Upper lobe of left lung (tissue), 6 donors: Measurements from ENCODE around the gene COX17. TPM values are rescaled to one million over a fixed set of nuclear protein-coding genes. Genes with fewer than 3 reads are reported as not detected.

Experiments
- ATAC-seq, 2 donors: fragments of 200-7000 bp; cut with Tn5 transposase; one replicate each; pipeline ENCODE4 v1.9.1; 2022; ENCODE audit warnings: mild to moderate bottlenecking in 2 of 2, moderate library complexity in 2 of 2; ENCODE audit not compliant: low FRiP score in 2 of 2
- DNase-seq, 2 donors: peaks; one replicate each; pipeline ENCODE4 v3.0.0-alpha.2; 2019 to 2020
- H3K27ac ChIP-seq, 4 donors: fragments of 200-600 bp; sonication (generic); one replicate each; pipeline ENCODE4 v1.5.1; 2016 to 2019
- H3K27me3 ChIP-seq, 4 donors: fragments of 200-600 bp; sonication (generic); one replicate each; pipeline ENCODE4 v1.5.1; 2017 to 2019
- H3K36me3 ChIP-seq, 4 donors: fragments of 200-600 bp; sonication (generic); one replicate each; pipeline ENCODE4 v1.5.1; 2016 to 2019
- H3K4me1 ChIP-seq, 4 donors: fragments of 200-600 bp; sonication (generic); one replicate each; pipeline ENCODE4 v1.5.1; 2018 to 2019
- H3K4me3 ChIP-seq, 4 donors: fragments of 200-600 bp; sonication (generic); one replicate each; pipeline ENCODE4 v1.5.1; 2017 to 2019; ENCODE audit warnings: mild to moderate bottlenecking in 2 of 4, moderate library complexity in 1 of 4
- H3K9me3 ChIP-seq, 4 donors: fragments of 200-600 bp; sonication (generic); one replicate each; pipeline ENCODE4 v1.5.1; 2018 to 2019
- CTCF ChIP-seq, 6 experiments: fragments of 450-650 bp in 4 of 6; fragments of 200-600 bp in 2 of 6; sonication (generic) in 2 of 6; IDR thresholded peaks; one replicate each; pipeline ENCODE4 v1.5.1; 2016 to 2019; ENCODE audit warnings: antibody characterized with exemption in 6 of 6
- EP300 ChIP-seq, 4 donors: sonication (generic); formaldehyde crosslinking; IDR thresholded peaks; one replicate each; pipeline ENCODE4 v1.5.1; 2017; ENCODE audit warnings: antibody characterized with exemption in 4 of 4, control low read depth in 2 of 4
- POLR2A ChIP-seq, 4 donors: fragments of 450-650 bp; IDR thresholded peaks; one replicate each; pipeline ENCODE4 v1.5.1; 2016 to 2017; ENCODE audit warnings: antibody characterized with exemption in 4 of 4, mild to moderate bottlenecking in 2 of 4
- POLR2AphosphoS5 ChIP-seq, 2 donors: sonication (generic); formaldehyde crosslinking; IDR thresholded peaks; one replicate each; pipeline ENCODE4 v1.5.1; 2017; ENCODE audit warnings: antibody characterized with exemption in 2 of 2
- WGBS, 2 donors: methylation state at CpG; one replicate each; pipeline ENCODE4 v1.1.5; 2017 to 2018; 5-methylcytosine and 5-hydroxymethylcytosine counted together
- total RNA-seq, 6 donors: library from RNA; depleted of rRNA in 4 of 6; stranded (reverse); fragments of >200 nt in 4 of 6; gene quantifications; one replicate each; pipeline versions ENCODE4 v1.1.0 to v1.2.1, GENCODE V29; 2016 to 2021
- donor health status: DM: no; HTN: no; CAD: no; lungs with moderate emphysema.
- donor health status: DM: no; HTN: yes; CAD: no; lungs with severe emphysema.

The COX17 gene
- total RNA-seq, 6 donors from 2014 or later = 32.3 to 60.8 (median 51.8) TPM

GRCh38 chr3:119658994-119659393, 18.2 kb downstream of the COX17 start:
- DNase-seq (no peak), ATAC-seq (no peak)
- H3K27ac ChIP-seq = no peak overlapping the region
- H3K9me3 ChIP-seq = no peaks in the 10 kb centered on the region
- H3K36me3 ChIP-seq = peaks cover 0 to 2% (median 0%) of the 10 kb centered on the region in 4 donors
- no peaks in the 10 kb centered on the region for H3K27me3 ChIP-seq
- peaks cover 0 to 8% (median 7%) of the 10 kb centered on the region in 4 donors for H3K4me1 ChIP-seq
- H3K4me3 ChIP-seq = no peak overlapping the region
- TF ChIP-seq POLR2AphosphoS5 (IDR thresholded peaks at IDR 0.05) (no peak), POLR2A (IDR thresholded peaks at IDR 0.05) (no peak), EP300 (IDR thresholded peaks at IDR 0.05) (no peak), CTCF (IDR thresholded peaks at IDR 0.05) (no peak)
- 94 to 100% methylated on average over 2 of the region's 2 CpGs for WGBS, 2 donors

- peaks cover 0 to 8% (median 7%) of the 10 kb centered on the region in 4 donors for H3K4me1 ChIP-seq
- H3K9me3 ChIP-seq = no peaks in the 10 kb centered on the region
- H3K27ac ChIP-seq = no peak overlapping the region
- ATAC-seq (peak in 1 of 2 donors; percentile 47), DNase-seq (no peak)
- peaks cover 0 to 2% (median 0%) of the 10 kb centered on the region in 4 donors for H3K36me3 ChIP-seq
- no peaks in the 10 kb centered on the region for H3K27me3 ChIP-seq
- no peak overlapping the region for H3K4me3 ChIP-seq
- TF ChIP-seq POLR2AphosphoS5 (IDR thresholded peaks at IDR 0.05) (no peak), EP300 (IDR thresholded peaks at IDR 0.05) (no peak), CTCF (IDR thresholded peaks at IDR 0.05) (no peak), POLR2A (IDR thresholded peaks at IDR 0.05) (no peak)
- WGBS, 2 donors = 72 to 73% methylated on average over 4 of the region's 4 CpGs
These were observed 19.1 kb downstream of the COX17 start for GRCh38 chr3:119657887-119658702.

- peaks cover 0 to 6% (median 0%) of the 10 kb centered on the region in 4 donors for H3K4me1 ChIP-seq
- peaks cover 0 to 2% (median 0%) of the 10 kb centered on the region in 4 donors for H3K36me3 ChIP-seq
- DNase-seq = no peak
- H3K4me3 ChIP-seq = no peak overlapping the region
- TF ChIP-seq POLR2A (IDR thresholded peaks at IDR 0.05) (no peak), EP300 (IDR thresholded peaks at IDR 0.05) (no peak), POLR2AphosphoS5 (IDR thresholded peaks at IDR 0.05) (no peak), CTCF (IDR thresholded peaks at IDR 0.05) (no peak)
- no peaks in the 10 kb centered on the region for H3K9me3 ChIP-seq
- ATAC-seq = no peak
- no peak overlapping the region for H3K27ac ChIP-seq
- 14 to 36% methylated on average over 2 of the region's 2 CpGs for WGBS, 2 donors
- H3K27me3 ChIP-seq = no peaks in the 10 kb centered on the region
These were observed 23.3 kb downstream of the COX17 start for GRCh38 chr3:119653876-119654275.

- DNase-seq = no peak
- H3K27me3 ChIP-seq = no peaks in the 10 kb centered on the region
- WGBS, 2 donors = 72 to 76% methylated on average over 7 of the region's 7 CpGs
- H3K4me3 ChIP-seq = no peak overlapping the region
- peak in 1 of 2 donors; percentile 34 for ATAC-seq
- H3K9me3 ChIP-seq = no peaks in the 10 kb centered on the region
- H3K36me3 ChIP-seq = peaks cover 0 to 2% (median 0%) of the 10 kb centered on the region in 4 donors
- H3K27ac ChIP-seq = peak overlapping the region; percentile 29 to 77 (median 72)
- TF ChIP-seq POLR2AphosphoS5 (IDR thresholded peaks at IDR 0.05) = peak in 1 of 2 donors; percentile 62
- TF ChIP-seq CTCF (IDR thresholded peaks at IDR 0.05) = no peak
- TF ChIP-seq EP300 (IDR thresholded peaks at IDR 0.05) = peak in 2 of 4 donors; percentile 68 to 86
- H3K4me1 ChIP-seq = peaks cover 5 to 13% (median 11%) of the 10 kb centered on the region in 4 donors
These were observed 24.7 kb downstream of the COX17 start for GRCh38 chr3:119652306-119653033.
